CD14-positive monocyte (primary cell): ENCODE results near the gene IGF2R. TPM values are rescaled to one million over a fixed set of nuclear protein-coding genes. Genes with fewer than 3 reads are reported as not detected.

Source experiments
- DNase-seq, 3 donors: peaks; one replicate each; pipeline ENCODE4 v3.0.0-alpha.2; 2011 to 2022
- H2AFZ ChIP-seq: 2 replicates; pipeline ENCODE4 v1.6.0; 2012; ENCODE audit warnings: mild to moderate bottlenecking, low read depth, low read length, inconsistent platforms; ENCODE audit not compliant: insufficient read depth, poor library complexity, severe bottlenecking
- H3K27ac ChIP-seq, 2 donors: 1 replicate in 1 of 2; 2 replicates in 1 of 2; pipeline ENCODE4 v1.5.1; 2012 to 2013; ENCODE audit warnings: low read length in 2 of 2, control low read depth in 1 of 2, inconsistent platforms in 1 of 2, low read depth in 1 of 2, mild to moderate bottlenecking in 1 of 2
- H3K27me3 ChIP-seq, 2 donors: one replicate each; pipeline versions ENCODE4 v1.6.0 to v1.6.1; 2011 to 2013; ENCODE audit warnings: low read length in 2 of 2; ENCODE audit not compliant: control insufficient read depth in 2 of 2, insufficient read depth in 2 of 2
- H3K36me3 ChIP-seq, 2 donors: replicated peaks in 1 of 2; 1 replicate in 1 of 2; 2 replicates in 1 of 2; pipeline versions ENCODE4 v1.5.1 to v1.6.1; 2012 to 2013; ENCODE audit warnings: low read length in 2 of 2, control low read depth in 1 of 2, inconsistent platforms in 1 of 2, mild to moderate bottlenecking in 1 of 2; ENCODE audit not compliant: insufficient read depth in 2 of 2, control insufficient read depth in 1 of 2
- H3K4me1 ChIP-seq, 2 donors: 1 replicate in 1 of 2; 2 replicates in 1 of 2; pipeline versions ENCODE4 v1.5.1 to v1.6.1; 2012 to 2013; ENCODE audit warnings: low read length in 2 of 2, control low read depth in 1 of 2, inconsistent platforms in 1 of 2, mild to moderate bottlenecking in 1 of 2, moderate library complexity in 1 of 2; ENCODE audit not compliant: insufficient read depth in 2 of 2, control insufficient read depth in 1 of 2
- H3K4me2 ChIP-seq: replicated peaks from 2 replicates; pipeline ENCODE3; 2012; ENCODE audit warnings: low read length, moderate library complexity, mild to moderate bottlenecking; ENCODE audit not compliant: poor library complexity, severe bottlenecking; ENCODE audit errors: extremely low read depth
- H3K4me3 ChIP-seq, 3 experiments: fragments of 200-600 bp in 1 of 3; sonication (generic) in 1 of 3; replicated peaks in 1 of 3; 1 replicate in 2 of 3; 2 replicates in 1 of 3; pipeline ENCODE4 v1.5.1; 2011 to 2013; ENCODE audit warnings: low read length in 3 of 3, mild to moderate bottlenecking in 3 of 3, control low read depth in 2 of 3, low read depth in 2 of 3, inconsistent platforms in 1 of 3, moderate library complexity in 1 of 3
- H3K79me2 ChIP-seq: 2 replicates; pipeline ENCODE4 v1.6.0; 2012; ENCODE audit warnings: mild to moderate bottlenecking, control low read depth, inconsistent platforms, low read length, moderate library complexity; ENCODE audit not compliant: insufficient read depth
- H3K9ac ChIP-seq: 2 replicates; pipeline ENCODE4 v1.6.0; 2017; ENCODE audit warnings: low read length, mild to moderate bottlenecking; ENCODE audit not compliant: insufficient read depth, poor library complexity, severe bottlenecking
- H3K9me3 ChIP-seq, 2 donors: replicated peaks in 1 of 2; 1 replicate in 1 of 2; 2 replicates in 1 of 2; pipeline versions ENCODE4 v1.5.1 to v1.6.1; 2012 to 2013; ENCODE audit warnings: low read length in 2 of 2, control low read depth in 1 of 2; ENCODE audit not compliant: control insufficient read depth in 1 of 2, insufficient read depth in 1 of 2
- H4K20me1 ChIP-seq: 2 replicates; pipeline ENCODE4 v1.6.0; 2012; ENCODE audit warnings: mild to moderate bottlenecking, low read length, control low read depth, moderate library complexity; ENCODE audit not compliant: insufficient read depth
- H3K27ac Mint-ChIP-seq, 7 donors: one replicate each; pipeline ENCODE4 v1.8.0; 2020; ENCODE audit warnings: mild to moderate bottlenecking in 7 of 7, mixed read lengths in 7 of 7, moderate library complexity in 6 of 7, inconsistent platforms in 2 of 7
- H3K27me3 Mint-ChIP-seq, 3 donors: one replicate each; pipeline ENCODE4 v1.8.0; 2021 to 2022; ENCODE audit warnings: low read depth in 3 of 3, mild to moderate bottlenecking in 3 of 3, mixed read lengths in 3 of 3, moderate library complexity in 3 of 3, inconsistent platforms in 1 of 3
- H3K36me3 Mint-ChIP-seq, 2 donors: one replicate each; pipeline ENCODE4 v1.8.0; 2020; ENCODE audit warnings: mixed read lengths in 2 of 2, inconsistent platforms in 1 of 2, mild to moderate bottlenecking in 1 of 2
- H3K4me1 Mint-ChIP-seq: one replicate; pipeline ENCODE4 v1.8.0; 2020; ENCODE audit warnings: mild to moderate bottlenecking, mixed read lengths
- H3K4me3 Mint-ChIP-seq, 2 donors: one replicate each; pipeline ENCODE4 v1.8.0; 2020; ENCODE audit warnings: mild to moderate bottlenecking in 2 of 2, mixed read lengths in 2 of 2, moderate library complexity in 1 of 2
- H3K9me3 Mint-ChIP-seq, 7 donors: one replicate each; pipeline ENCODE4 v1.8.0; 2020 to 2022; ENCODE audit warnings: mixed read lengths in 7 of 7, mild to moderate bottlenecking in 6 of 7, moderate library complexity in 6 of 7, inconsistent platforms in 2 of 7
- WGBS: methylation state at CpG from one replicate; pipeline ENCODE4 v1.1.5; 2013; ENCODE audit warnings: missing lambda C conversion rate; ENCODE audit not compliant: insufficient coverage; 5-methylcytosine and 5-hydroxymethylcytosine counted together
- intact Hi-C, 2 donors: fragments of 100-400 bp; cut with micrococcal nuclease; formaldehyde crosslinking; loops; one replicate each; pipeline versions ENCODE4 v1.15.0 to v1.15.1; 2023
- polyA plus RNA-seq, 3 donors: library from polyadenylated mRNA; depleted of rRNA in 1 of 3; unstranded in 2 of 3; stranded (reverse) in 1 of 3; fragments of 300-500 nt in 2 of 3; fragments of >200 nt in 1 of 3; fragmentation: Illumina TruSeq in 2 of 3; gene quantifications; 1 replicate in 2 of 3; 2 replicates in 1 of 3; pipeline ENCODE4 v1.2.3, GENCODE V29; 2012 to 2021
- TF ChIP-seq, protein P1 (sequence below): fragments of 200-600 bp; IDR thresholded peaks from one replicate; pipeline ENCODE4 v1.8.0; 2022; ENCODE audit warnings: antibody characterized with exemption, mild to moderate bottlenecking

IGF2R gene
- polyA plus RNA-seq, 3 donors, result 6.9 to 44.8 (median 8.2) TPM

DNA sequence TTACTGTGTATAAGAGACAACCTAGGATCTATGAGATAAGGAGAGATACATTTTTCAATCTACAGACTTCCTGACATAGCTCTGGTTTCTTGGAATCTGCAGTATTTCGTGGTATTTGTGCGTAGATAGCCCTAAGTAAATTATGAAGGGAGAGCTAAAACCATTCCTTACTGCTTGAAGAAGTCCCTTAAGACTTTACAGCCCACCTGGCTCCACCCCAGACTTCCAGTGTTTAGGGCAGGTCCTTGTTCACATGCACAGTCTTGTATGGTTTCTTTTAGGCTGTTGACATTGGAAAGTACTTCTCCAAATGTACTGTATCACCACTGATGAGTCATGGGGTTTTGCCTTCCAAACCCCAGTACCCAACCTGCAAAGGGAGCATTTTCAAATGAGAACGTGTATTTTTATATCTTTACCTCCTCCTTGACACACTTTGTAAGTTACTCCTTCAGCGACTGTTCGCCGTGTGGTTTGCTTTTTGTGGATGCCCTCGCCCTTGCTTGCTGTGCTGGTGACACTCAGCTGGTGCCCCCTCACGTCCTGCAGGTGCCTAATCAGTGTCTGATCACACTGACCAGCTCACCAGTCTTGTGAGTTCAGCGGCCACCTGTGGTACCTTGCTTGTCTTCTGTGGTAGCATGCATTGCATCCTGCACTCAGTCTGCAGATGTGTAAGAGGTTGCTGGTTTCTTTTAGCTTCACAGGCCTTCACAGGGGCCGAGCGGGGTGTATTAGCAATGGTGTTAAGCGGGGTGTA lies 73.3 kb downstream of the IGF2R start:
- Histone ChIP-seq H3K27ac (no peak overlapping the region), H4K20me1 (peaks cover 99% of the 10 kb centered on the region), H3K4me3 (no peak overlapping the region), H3K4me1 (no peaks in the 10 kb centered on the region), H3K4me2 (no peak overlapping the region), H3K79me2 (no peaks in the 10 kb centered on the region), H3K9me3 (no peaks in the 10 kb centered on the region), H3K9ac (no peak overlapping the region), H3K36me3 (peaks cover 81 to 97% of the 10 kb centered on the region in 2 donors), H3K27me3 (no peaks in the 10 kb centered on the region), H2AFZ (no peak overlapping the region)
- Mint-ChIP-seq H3K27me3 (peaks cover 1 to 2% (median 2%) of the 10 kb centered on the region in 3 donors), H3K4me1 (no peaks in the 10 kb centered on the region), H3K36me3 (peaks cover 92 to 93% of the 10 kb centered on the region in 2 donors), H3K9me3 (no peaks in the 10 kb centered on the region), H3K27ac (peak overlapping the region in 2 of 7 donors; percentile 3 to 68), H3K4me3 (no peak overlapping the region)
- TF ChIP-seq, protein P1, sequence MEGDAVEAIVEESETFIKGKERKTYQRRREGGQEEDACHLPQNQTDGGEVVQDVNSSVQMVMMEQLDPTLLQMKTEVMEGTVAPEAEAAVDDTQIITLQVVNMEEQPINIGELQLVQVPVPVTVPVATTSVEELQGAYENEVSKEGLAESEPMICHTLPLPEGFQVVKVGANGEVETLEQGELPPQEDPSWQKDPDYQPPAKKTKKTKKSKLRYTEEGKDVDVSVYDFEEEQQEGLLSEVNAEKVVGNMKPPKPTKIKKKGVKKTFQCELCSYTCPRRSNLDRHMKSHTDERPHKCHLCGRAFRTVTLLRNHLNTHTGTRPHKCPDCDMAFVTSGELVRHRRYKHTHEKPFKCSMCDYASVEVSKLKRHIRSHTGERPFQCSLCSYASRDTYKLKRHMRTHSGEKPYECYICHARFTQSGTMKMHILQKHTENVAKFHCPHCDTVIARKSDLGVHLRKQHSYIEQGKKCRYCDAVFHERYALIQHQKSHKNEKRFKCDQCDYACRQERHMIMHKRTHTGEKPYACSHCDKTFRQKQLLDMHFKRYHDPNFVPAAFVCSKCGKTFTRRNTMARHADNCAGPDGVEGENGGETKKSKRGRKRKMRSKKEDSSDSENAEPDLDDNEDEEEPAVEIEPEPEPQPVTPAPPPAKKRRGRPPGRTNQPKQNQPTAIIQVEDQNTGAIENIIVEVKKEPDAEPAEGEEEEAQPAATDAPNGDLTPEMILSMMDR, result no peak
- intact Hi-C loops, result no loop called here
- DNase-seq, result no peak
- WGBS, result 99% methylated on average over 9 of the region's 12 CpGs

DNA sequence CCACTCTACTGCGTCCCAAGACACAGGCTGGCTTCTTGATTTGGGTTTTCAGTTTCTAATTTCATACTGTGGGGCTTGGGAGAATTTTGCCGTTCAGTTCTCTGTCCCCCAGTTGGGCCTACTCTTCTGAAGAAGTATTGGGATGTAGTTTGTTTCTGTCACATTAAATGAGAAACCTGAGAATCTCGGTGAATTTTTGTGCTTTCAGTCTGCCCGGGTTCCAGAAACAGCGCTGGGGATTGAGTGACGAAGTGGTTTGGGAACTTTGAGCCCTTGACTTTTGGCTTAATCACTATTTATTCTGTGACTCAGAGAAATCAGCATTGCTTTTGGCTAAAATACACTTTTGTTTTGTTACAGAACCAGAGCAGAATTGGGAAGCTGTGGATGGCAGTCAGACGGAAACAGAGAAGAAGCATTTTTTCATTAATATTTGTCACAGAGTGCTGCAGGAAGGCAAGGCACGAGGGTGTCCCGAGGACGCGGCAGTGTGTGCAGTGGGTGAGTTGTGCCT lies 74.0 kb downstream of the IGF2R start:
- Histone ChIP-seq H3K27ac (no peak overlapping the region), H3K36me3 (peaks cover 85 to 100% of the 10 kb centered on the region in 2 donors), H3K9me3 (no peaks in the 10 kb centered on the region), H3K4me3 (no peak overlapping the region), H2AFZ (no peak overlapping the region), H3K79me2 (no peaks in the 10 kb centered on the region), H3K4me1 (no peaks in the 10 kb centered on the region), H4K20me1 (peaks cover 97% of the 10 kb centered on the region), H3K27me3 (no peaks in the 10 kb centered on the region), H3K9ac (no peak overlapping the region), H3K4me2 (no peak overlapping the region)
- H3K27ac Mint-ChIP-seq, result no peak overlapping the region
- H3K36me3 Mint-ChIP-seq, result peaks cover 93% of the 10 kb centered on the region in 2 donors
- no peaks in the 10 kb centered on the region for H3K9me3 Mint-ChIP-seq
- no peaks in the 10 kb centered on the region for H3K4me1 Mint-ChIP-seq
- 93% methylated on average over 5 of the region's 11 CpGs for WGBS
- intact Hi-C loops, result no loop called here
- no peak for DNase-seq
- no peak overlapping the region for H3K4me3 Mint-ChIP-seq
- peaks cover 2 to 5% (median 2%) of the 10 kb centered on the region in 3 donors for H3K27me3 Mint-ChIP-seq
- TF ChIP-seq, protein P1, result no peak
